Panc1 (cell line): Measurements from ENCODE around the gene GRM4.

Experiments
- CTCF ChIP-seq: fragments of 450-650 bp; IDR thresholded peaks from 2 replicates; pipeline ENCODE4 v1.5.1; 2017; ENCODE audit warnings: mild to moderate bottlenecking
- POLR2AphosphoS5 ChIP-seq: IDR thresholded peaks from 2 replicates; pipeline ENCODE4 v1.6.1; 2012; ENCODE audit warnings: mild to moderate bottlenecking, low read depth, low read length, moderate library complexity
- REST ChIP-seq, 2 experiments: IDR thresholded peaks; 2 replicates each; pipeline ENCODE4 v1.6.1; 2011 to 2012; ENCODE audit warnings: low read depth in 2 of 2, control low read depth in 1 of 2, low read length in 1 of 2, mild to moderate bottlenecking in 1 of 2, moderate library complexity in 1 of 2; ENCODE audit not compliant: insufficient read depth in 1 of 2
- SIN3A ChIP-seq: IDR thresholded peaks from 2 replicates; pipeline ENCODE4 v1.6.1; 2012; ENCODE audit warnings: low read depth, mild to moderate bottlenecking, low read length, moderate library complexity, borderline replicate concordance; ENCODE audit not compliant: insufficient read depth
- TCF7L2 ChIP-seq: IDR thresholded peaks from 2 replicates; pipeline ENCODE4 v1.6.1; 2011; ENCODE audit warnings: mild to moderate bottlenecking, low read depth, low read length, inconsistent platforms

GRCh38 chr6:33991610-33992009 is 154.3 kb downstream of the GRM4 start:
- TF ChIP-seq SIN3A (no peak), CTCF (no peak), POLR2AphosphoS5 (no peak), REST (IDR thresholded peaks at IDR 0.05; ENCODE audit: insufficient read depth in 1 of 2, low read depth in 2 of 2, low read length in 1 of 2) (no peak), TCF7L2 (no peak)
